ENCODE data around the gene FAM184B. TPM values are rescaled to one million over a fixed set of nuclear protein-coding genes. Genes with fewer than 3 reads are reported as not detected.

Gene FAM184B
- total RNA-seq, 1 donor from 2014 or later, result not detected

DNA sequence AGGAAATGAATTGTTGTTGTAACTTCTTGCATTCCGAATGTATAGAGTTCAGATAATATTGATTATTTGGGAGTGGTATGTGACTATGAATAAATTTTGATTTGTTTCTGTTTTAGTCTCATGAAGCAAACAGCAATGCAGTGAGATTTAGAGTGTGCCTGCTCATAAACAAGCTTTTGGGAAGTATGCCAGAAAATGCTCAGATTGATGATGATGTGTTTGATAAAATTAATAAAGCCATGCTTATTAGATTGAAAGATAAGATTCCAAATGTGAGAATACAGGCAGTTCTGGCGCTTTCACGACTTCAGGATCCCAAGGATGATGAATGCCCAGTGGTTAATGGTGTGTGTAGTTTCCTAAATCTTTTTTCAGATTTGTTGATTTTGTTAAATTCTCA is 31.4 kb upstream of the FAM184B start:
- TF ChIP-seq, protein P1, sequence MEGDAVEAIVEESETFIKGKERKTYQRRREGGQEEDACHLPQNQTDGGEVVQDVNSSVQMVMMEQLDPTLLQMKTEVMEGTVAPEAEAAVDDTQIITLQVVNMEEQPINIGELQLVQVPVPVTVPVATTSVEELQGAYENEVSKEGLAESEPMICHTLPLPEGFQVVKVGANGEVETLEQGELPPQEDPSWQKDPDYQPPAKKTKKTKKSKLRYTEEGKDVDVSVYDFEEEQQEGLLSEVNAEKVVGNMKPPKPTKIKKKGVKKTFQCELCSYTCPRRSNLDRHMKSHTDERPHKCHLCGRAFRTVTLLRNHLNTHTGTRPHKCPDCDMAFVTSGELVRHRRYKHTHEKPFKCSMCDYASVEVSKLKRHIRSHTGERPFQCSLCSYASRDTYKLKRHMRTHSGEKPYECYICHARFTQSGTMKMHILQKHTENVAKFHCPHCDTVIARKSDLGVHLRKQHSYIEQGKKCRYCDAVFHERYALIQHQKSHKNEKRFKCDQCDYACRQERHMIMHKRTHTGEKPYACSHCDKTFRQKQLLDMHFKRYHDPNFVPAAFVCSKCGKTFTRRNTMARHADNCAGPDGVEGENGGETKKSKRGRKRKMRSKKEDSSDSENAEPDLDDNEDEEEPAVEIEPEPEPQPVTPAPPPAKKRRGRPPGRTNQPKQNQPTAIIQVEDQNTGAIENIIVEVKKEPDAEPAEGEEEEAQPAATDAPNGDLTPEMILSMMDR (IDR thresholded peaks at IDR 0.05), result no peak
- TF ChIP-seq POLR2A (IDR thresholded peaks at IDR 0.05), result no peak
- TF ChIP-seq POLR2AphosphoS5 (IDR thresholded peaks at IDR 0.05; ENCODE audit: insufficient read depth in 1 of 2, low read depth in 1 of 2), result no peak
- intact Hi-C loops (cut with DNase I), result loop anchor here (5.0 kb wide), 1 partner anchor 210 kb away; the partner anchor contains the start of gene LCORL
- Histone ChIP-seq H3K4me1 (peaks cover 32% of the 10 kb centered on the region), H3K27me3 (no peaks in the 10 kb centered on the region), H3K9me3 (no peaks in the 10 kb centered on the region), H3K36me3 (no peaks in the 10 kb centered on the region), H3K27ac (no peak overlapping the region), H3K4me3 (no peak overlapping the region)
- DNase-seq (ENCODE audit: extremely low spot score in 2 of 2), result no peak

DNA sequence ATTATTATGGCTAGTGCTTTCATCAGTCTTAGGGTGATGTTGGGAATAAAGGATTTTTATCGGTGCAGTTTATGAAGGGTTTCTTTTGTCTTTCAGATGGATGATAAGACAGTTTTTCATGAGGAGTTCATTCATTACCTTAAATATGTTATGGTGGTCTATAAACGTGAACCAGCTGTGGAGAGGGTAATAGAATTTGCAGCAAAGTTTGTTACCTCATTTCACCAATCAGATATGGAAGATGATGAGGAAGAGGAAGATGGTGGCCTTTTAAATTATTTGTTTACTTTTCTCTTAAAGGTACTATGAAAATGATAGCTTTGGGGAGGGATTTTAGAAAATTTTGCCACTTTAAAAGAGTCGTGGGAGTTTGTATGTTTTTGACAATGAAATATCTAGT is 30.7 kb upstream of the FAM184B start:
- H3K27ac ChIP-seq, result no peak overlapping the region
- H3K36me3 ChIP-seq, result no peaks in the 10 kb centered on the region
- H3K27me3 ChIP-seq, result no peaks in the 10 kb centered on the region
- intact Hi-C loops (cut with DNase I), result loop anchor here (5.0 kb wide), 1 partner anchor 210 kb away; the partner anchor contains the start of gene LCORL
- no peak overlapping the region for H3K4me3 ChIP-seq
- no peaks in the 10 kb centered on the region for H3K9me3 ChIP-seq
- DNase-seq (ENCODE audit: extremely low spot score in 2 of 2), result no peak
- TF ChIP-seq POLR2AphosphoS5 (IDR thresholded peaks at IDR 0.05; ENCODE audit: insufficient read depth in 1 of 2, low read depth in 1 of 2) (no peak), POLR2A (IDR thresholded peaks at IDR 0.05) (no peak)
- TF ChIP-seq, protein P1 (IDR thresholded peaks at IDR 0.05), result no peak
- peaks cover 39% of the 10 kb centered on the region for H3K4me1 ChIP-seq

DNA sequence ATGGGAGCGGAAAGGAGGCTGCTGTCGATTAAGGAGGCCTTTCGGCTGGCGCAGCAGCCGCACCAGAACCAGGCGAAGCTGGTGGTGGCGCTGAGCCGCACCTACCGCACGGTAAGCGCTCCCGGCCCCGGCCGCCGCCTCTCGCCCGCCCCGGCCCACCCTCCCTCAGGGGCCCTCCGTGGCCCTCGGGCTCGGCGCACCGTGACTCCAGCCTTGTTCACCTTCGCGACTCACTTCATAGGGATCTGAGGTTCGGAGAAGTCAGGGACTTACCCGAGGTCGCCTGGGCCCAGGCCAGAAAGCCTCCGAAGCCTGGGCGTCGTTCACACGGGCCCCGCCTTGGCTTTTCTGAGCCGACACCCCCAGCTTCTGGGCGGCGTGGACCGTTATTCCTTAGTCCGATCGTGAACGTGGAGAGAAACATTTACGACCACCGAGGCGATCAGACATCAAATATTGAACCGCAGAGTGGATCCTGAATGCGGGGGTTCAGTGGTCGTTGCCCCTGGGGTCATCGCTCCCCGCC is 29.7 kb upstream of the FAM184B start:
- Histone ChIP-seq H3K4me1 (peaks cover 48% of the 10 kb centered on the region), H3K27ac (peak overlapping the region; percentile 73)
- no peak for TF ChIP-seq POLR2A (IDR thresholded peaks at IDR 0.05)
- no peak for TF ChIP-seq POLR2AphosphoS5 (IDR thresholded peaks at IDR 0.05; ENCODE audit: insufficient read depth in 1 of 2, low read depth in 1 of 2)
- TF ChIP-seq, protein P1 (IDR thresholded peaks at IDR 0.05), result no peak

DNA sequence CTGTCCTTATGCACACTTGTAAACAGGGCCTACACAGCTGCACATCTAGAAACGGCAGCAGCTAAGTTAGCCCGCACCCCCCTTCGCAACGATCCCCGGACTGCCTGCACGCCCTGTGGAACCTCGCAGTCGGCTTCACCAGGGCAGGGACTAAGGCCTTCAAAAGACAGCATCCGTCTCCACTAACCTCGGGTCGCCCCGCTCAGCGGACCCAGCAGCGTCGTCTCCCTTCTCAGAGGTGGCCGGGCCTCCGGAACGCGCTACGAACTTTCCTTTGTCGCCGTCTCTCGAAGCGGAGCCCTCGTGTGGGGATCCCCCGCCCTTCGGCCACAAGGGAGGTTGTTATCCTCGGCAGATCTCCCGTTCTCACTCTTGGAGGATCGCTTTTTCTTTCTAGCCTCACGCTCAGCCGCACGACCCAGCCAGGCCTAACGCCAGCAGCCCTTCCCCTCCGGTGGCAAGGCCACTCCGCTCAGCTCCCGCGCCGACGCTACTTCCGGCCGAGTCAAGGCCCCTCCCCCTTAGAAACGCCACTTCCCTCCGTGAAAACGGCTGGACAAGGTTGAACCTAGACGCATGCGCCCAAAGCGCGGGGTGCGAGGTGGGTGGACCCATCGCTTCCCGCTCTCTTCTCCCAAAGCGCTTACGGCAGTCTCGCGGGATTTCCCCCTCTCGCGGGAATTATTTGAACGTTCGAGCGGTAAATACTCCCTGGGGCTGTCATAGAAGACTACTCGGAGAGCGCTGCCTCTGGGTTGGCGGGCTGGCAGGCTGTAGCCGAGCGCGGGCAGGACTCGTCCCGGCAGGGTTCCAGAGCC is 29.0 kb upstream of the FAM184B start, which contains the start of the genes DCAF16 and NCAPG:
TSS of gene DCAF16 (minus strand) at position 498 of the 818 bp plus-strand sequence. CDS start 6,616 bp downstream, outside the sequence.
TSS of gene NCAPG (plus strand) at position 720 of the 818 bp plus-strand sequence. CDS start 99 bp downstream, outside the sequence.
- Histone ChIP-seq H3K4me3 (peak within 1 kb of the TSS; percentile 92 to 97), H3K9me3 (no peaks in the 10 kb centered on the region), H3K27me3 (no peaks in the 10 kb centered on the region), H3K4me1 (peaks cover 50% of the 10 kb centered on the region), H3K36me3 (no peaks in the 10 kb centered on the region), H3K27ac (peak within 1 kb of the TSS; percentile 97)
- peak; percentile 60 to 94 for TF ChIP-seq POLR2A (IDR thresholded peaks at IDR 0.05)
- TF ChIP-seq, protein P1 (IDR thresholded peaks at IDR 0.05), result no peak
- peak; percentile 99 for TF ChIP-seq POLR2AphosphoS5 (IDR thresholded peaks at IDR 0.05; ENCODE audit: insufficient read depth in 1 of 2, low read depth in 1 of 2)
- DNase-seq (ENCODE audit: extremely low spot score in 2 of 2), result peak; percentile 98 to 99
- intact Hi-C loops (cut with DNase I), result loop anchor here (5.0 kb wide), 1 partner anchor 212 kb away; the partner anchor contains the start of gene LCORL

More for the DNA sequence above, 29.7 kb upstream of the FAM184B start:
- no peak for DNase-seq (ENCODE audit: extremely low spot score in 2 of 2)
- H3K36me3 ChIP-seq, result no peaks in the 10 kb centered on the region
- peak overlapping the region; percentile 92 to 97 for H3K4me3 ChIP-seq
- intact Hi-C loops (cut with DNase I), result loop anchor here (5.0 kb wide), 1 partner anchor 211 kb away; the partner anchor contains the start of gene LCORL
- no peaks in the 10 kb centered on the region for H3K27me3 ChIP-seq
- no peaks in the 10 kb centered on the region for H3K9me3 ChIP-seq

Data from vagina (tissue), 2 donors.